Loucy (cell line): ENCODE measurements around the gene BTBD6.

Source experiments
- H2AFZ ChIP-seq: fragments of 200-600 bp; sonication (generic); 2 replicates; pipeline ENCODE4 v1.6.0; 2016; ENCODE audit warnings: antibody characterized with exemption, mild to moderate bottlenecking, low read length, moderate library complexity
- H3F3A ChIP-seq: fragments of 200-600 bp; 2 replicates; pipeline ENCODE4 v1.6.0; 2016; ENCODE audit warnings: antibody characterized with exemption, low read depth, mild to moderate bottlenecking
- H3K27me3 ChIP-seq: fragments of 200-600 bp; sonication (generic); 2 replicates; pipeline ENCODE4 v1.6.1; 2014; ENCODE audit warnings: low read length, mild to moderate bottlenecking; ENCODE audit not compliant: insufficient read depth, poor library complexity, severe bottlenecking
- H3K36me3 ChIP-seq: fragments of 200-600 bp; sonication (generic); 2 replicates; pipeline ENCODE4 v1.6.1; 2016; ENCODE audit warnings: low read length; ENCODE audit not compliant: insufficient read depth
- H3K4me1 ChIP-seq: fragments of 200-600 bp; sonication (generic); 2 replicates; pipeline ENCODE4 v1.5.1; 2014; ENCODE audit warnings: low read length, mild to moderate bottlenecking; ENCODE audit not compliant: insufficient read depth, poor library complexity, severe bottlenecking
- H3K4me2 ChIP-seq: fragments of 200-600 bp; sonication (generic); 2 replicates; pipeline ENCODE4 v1.6.0; 2014; ENCODE audit warnings: antibody characterized with exemption, low read length, low read depth, mild to moderate bottlenecking; ENCODE audit not compliant: poor library complexity, severe bottlenecking
- H3K4me3 ChIP-seq: fragments of 200-600 bp; sonication (generic); 2 replicates; pipeline ENCODE4 v1.5.1; 2014; ENCODE audit warnings: low read length, mild to moderate bottlenecking, mixed read lengths; ENCODE audit not compliant: poor library complexity, severe bottlenecking
- H3K79me2 ChIP-seq: fragments of 200-600 bp; sonication (generic); 2 replicates; pipeline ENCODE4 v1.6.1; 2014; ENCODE audit warnings: low read length; ENCODE audit not compliant: insufficient read depth
- H3K9ac ChIP-seq: fragments of 200-600 bp; sonication (generic); 2 replicates; pipeline ENCODE4 v1.6.0; 2014; ENCODE audit warnings: mild to moderate bottlenecking, low read depth, low read length, moderate library complexity; ENCODE audit not compliant: poor library complexity, severe bottlenecking
- H3K9me2 ChIP-seq: fragments of 200-600 bp; sonication (generic); replicated peaks from 2 replicates; pipeline ENCODE4 v1.6.1; 2016; ENCODE audit warnings: low read depth, low read length, mixed read lengths
- H3K9me3 ChIP-seq: fragments of 200-600 bp; sonication (generic); 2 replicates; pipeline ENCODE4 v1.6.1; 2014; ENCODE audit warnings: mild to moderate bottlenecking, antibody characterized with exemption, low read length, low read depth; ENCODE audit not compliant: insufficient read depth
- H4K20me1 ChIP-seq: fragments of 200-600 bp; sonication (generic); 2 replicates; pipeline ENCODE4 v1.6.0; 2014; ENCODE audit warnings: antibody characterized with exemption, low read length, mild to moderate bottlenecking; ENCODE audit not compliant: insufficient read depth, poor library complexity, severe bottlenecking
- CTCF ChIP-seq: fragments of 200-600 bp; sonication (generic); conservative IDR thresholded peaks from 2 replicates; pipeline ENCODE4 v1.5.1; 2014; ENCODE audit warnings: mild to moderate bottlenecking, antibody characterized with exemption, low read length
- EZH2phosphoT487 ChIP-seq: fragments of 200-600 bp; IDR thresholded peaks from 2 replicates; pipeline ENCODE4 v1.6.1; 2018; ENCODE audit warnings: antibody characterized with exemption, mild to moderate bottlenecking, moderate library complexity, borderline replicate concordance

The BTBD6 gene

GRCh38 chr14:105220699-105221597 is 27.4 kb upstream of the BTBD6 start:
- Histone ChIP-seq H3F3A (no peaks in the 10 kb centered on the region), H3K4me3 (no peak overlapping the region), H3K36me3 (peaks cover 96% of the 10 kb centered on the region; the same call in 1 of the 2 replicates), H2AFZ (no peak overlapping the region), H3K79me2 (no peaks in the 10 kb centered on the region), H3K4me2 (no peak overlapping the region), H4K20me1 (no peaks in the 10 kb centered on the region), H3K4me1 (no peaks in the 10 kb centered on the region), H3K9me3 (no peaks in the 10 kb centered on the region), H3K9ac (no peak overlapping the region), H3K27me3 (no peaks in the 10 kb centered on the region), H3K9me2 (no peaks in the 10 kb centered on the region)
- no peak for TF ChIP-seq EZH2phosphoT487
- no peak for TF ChIP-seq CTCF

GRCh38 chr14:105221598-105222178 is 26.6 kb upstream of the BTBD6 start:
- Histone ChIP-seq H3K4me2 (no peak overlapping the region), H4K20me1 (no peaks in the 10 kb centered on the region), H2AFZ (no peak overlapping the region), H3K4me3 (no peak overlapping the region), H3K79me2 (no peaks in the 10 kb centered on the region), H3K4me1 (no peaks in the 10 kb centered on the region), H3K9me3 (no peaks in the 10 kb centered on the region), H3K27me3 (no peaks in the 10 kb centered on the region), H3K9ac (no peak overlapping the region), H3K36me3 (peaks cover 96% of the 10 kb centered on the region; the same call in 1 of the 2 replicates), H3K9me2 (no peaks in the 10 kb centered on the region), H3F3A (no peaks in the 10 kb centered on the region)
- TF ChIP-seq CTCF (no peak), EZH2phosphoT487 (no peak)

- Histone ChIP-seq H3K27me3 (no peaks in the 10 kb centered on the region), H3K4me3 (no peak overlapping the region), H3K9ac (no peak overlapping the region), H3K79me2 (no peaks in the 10 kb centered on the region), H3K9me2 (no peaks in the 10 kb centered on the region), H4K20me1 (no peaks in the 10 kb centered on the region), H3K4me2 (no peak overlapping the region), H3F3A (no peaks in the 10 kb centered on the region), H3K36me3 (peaks cover 85% of the 10 kb centered on the region; the same call in 1 of the 2 replicates), H3K4me1 (no peaks in the 10 kb centered on the region), H2AFZ (no peak overlapping the region), H3K9me3 (no peaks in the 10 kb centered on the region)
- TF ChIP-seq CTCF (no peak), EZH2phosphoT487 (no peak)
These were observed 25.1 kb upstream of the BTBD6 start for GRCh38 chr14:105223260-105223659.
